ENCODE measurements around the gene TMEM259. TPM values are rescaled to one million over a fixed set of nuclear protein-coding genes. Genes with fewer than 3 reads are reported as not detected.

Gene TMEM259
- total RNA-seq, 2 experiments from 2014 or later = 231 to 235 TPM

GRCh38 chr19:995051-995827 is 25.7 kb downstream of the TMEM259 start:
- ATAC-seq (ENCODE audit: low read depth) = no peak
- DNase-seq = no peak
- no peaks in the 10 kb centered on the region for H3K9me3 Mint-ChIP-seq
- no peak overlapping the region for H3K27ac Mint-ChIP-seq
- POLR2A ChIA-PET = interaction anchor here (1.8 kb wide), 1 partner anchor 11 kb away, joined by 6 read pairs; the partner anchor contains the start of gene WDR18
- peaks cover 35% of the 10 kb centered on the region for H3K27me3 Mint-ChIP-seq
- peaks cover 3% of the 10 kb centered on the region for H3K36me3 Mint-ChIP-seq
- no peak overlapping the region for H3K4me3 Mint-ChIP-seq
- H3K4me1 Mint-ChIP-seq = peaks cover 7% of the 10 kb centered on the region

GRCh38 chr19:994516-994915 is 26.4 kb downstream of the TMEM259 start:
- no peak overlapping the region for H3K4me3 Mint-ChIP-seq
- no peak overlapping the region for H3K27ac Mint-ChIP-seq

GRCh38 chr19:993831-994393 is 27.0 kb downstream of the TMEM259 start:
- H3K36me3 Mint-ChIP-seq = peaks cover 3% of the 10 kb centered on the region
- DNase-seq (no peak), ATAC-seq (ENCODE audit: low read depth) (no peak)
- no peaks in the 10 kb centered on the region for H3K9me3 Mint-ChIP-seq
- no peak overlapping the region for H3K4me3 Mint-ChIP-seq
- peaks cover 7% of the 10 kb centered on the region for H3K4me1 Mint-ChIP-seq
- no peak overlapping the region for H3K27ac Mint-ChIP-seq
- peaks cover 25% of the 10 kb centered on the region for H3K27me3 Mint-ChIP-seq
- POLR2A ChIA-PET = no interaction called here

More at GRCh38 chr19:994516-994915, 26.4 kb downstream of the TMEM259 start:
- peaks cover 3% of the 10 kb centered on the region for H3K36me3 Mint-ChIP-seq
- peaks cover 31% of the 10 kb centered on the region for H3K27me3 Mint-ChIP-seq
- H3K4me1 Mint-ChIP-seq = peaks cover 7% of the 10 kb centered on the region
- no peak for ATAC-seq (ENCODE audit: low read depth)
- no peak for DNase-seq
- POLR2A ChIA-PET = no interaction called here
- no peaks in the 10 kb centered on the region for H3K9me3 Mint-ChIP-seq

- H3K4me1 Mint-ChIP-seq = peaks cover 7% of the 10 kb centered on the region
- no peaks in the 10 kb centered on the region for H3K9me3 Mint-ChIP-seq
- peaks cover 3% of the 10 kb centered on the region for H3K36me3 Mint-ChIP-seq
- no peak overlapping the region for H3K27ac Mint-ChIP-seq
- no peak for DNase-seq
- H3K4me3 Mint-ChIP-seq = no peak overlapping the region
- H3K27me3 Mint-ChIP-seq = peaks cover 21% of the 10 kb centered on the region
- ATAC-seq (ENCODE audit: low read depth) = no peak
- POLR2A ChIA-PET = no interaction called here
Observed at GRCh38 chr19:993361-993830, 27.5 kb downstream of the TMEM259 start.

GRCh38 chr19:992670-993055 is 28.3 kb downstream of the TMEM259 start:
- H3K9me3 Mint-ChIP-seq = no peaks in the 10 kb centered on the region
- DNase-seq = no peak
- H3K4me1 Mint-ChIP-seq = peaks cover 7% of the 10 kb centered on the region
- no peak overlapping the region for H3K27ac Mint-ChIP-seq
- no peak overlapping the region for H3K4me3 Mint-ChIP-seq
- no peak for ATAC-seq (ENCODE audit: low read depth)
- POLR2A ChIA-PET = no interaction called here
- H3K27me3 Mint-ChIP-seq = peaks cover 13% of the 10 kb centered on the region
- peaks cover 3% of the 10 kb centered on the region for H3K36me3 Mint-ChIP-seq

GRCh38 chr19:991932-992669 is 28.8 kb downstream of the TMEM259 start:
- Mint-ChIP-seq H3K4me1 (peaks cover 7% of the 10 kb centered on the region), H3K27ac (no peak overlapping the region), H3K27me3 (peaks cover 9% of the 10 kb centered on the region), H3K36me3 (peaks cover 3% of the 10 kb centered on the region), H3K9me3 (no peaks in the 10 kb centered on the region), H3K4me3 (no peak overlapping the region)
- ATAC-seq (ENCODE audit: low read depth) (no peak), DNase-seq (no peak)
- POLR2A ChIA-PET = no interaction called here

GRCh38 chr19:991174-991931 is 29.6 kb downstream of the TMEM259 start:
- Mint-ChIP-seq H3K9me3 (no peaks in the 10 kb centered on the region), H3K36me3 (peaks cover 3% of the 10 kb centered on the region), H3K4me1 (peaks cover 2% of the 10 kb centered on the region), H3K4me3 (no peak overlapping the region), H3K27me3 (peaks cover 2% of the 10 kb centered on the region), H3K27ac (no peak overlapping the region)
- DNase-seq (no peak), ATAC-seq (ENCODE audit: low read depth) (peak; percentile 15)
- POLR2A ChIA-PET = no interaction called here

- POLR2A ChIA-PET = no interaction called here
- H3K4me3 Mint-ChIP-seq = no peak overlapping the region
- H3K27me3 Mint-ChIP-seq = no peaks in the 10 kb centered on the region
- no peak for ATAC-seq (ENCODE audit: low read depth)
- no peak for DNase-seq
- H3K4me1 Mint-ChIP-seq = peaks cover under 1% of the 10 kb centered on the region
- no peak overlapping the region for H3K27ac Mint-ChIP-seq
- no peaks in the 10 kb centered on the region for H3K9me3 Mint-ChIP-seq
- H3K36me3 Mint-ChIP-seq = peaks cover 3% of the 10 kb centered on the region
Observed at GRCh38 chr19:990746-991145, 30.2 kb downstream of the TMEM259 start.

GRCh38 chr19:990119-990571 is 30.8 kb downstream of the TMEM259 start:
- no peaks in the 10 kb centered on the region for H3K27me3 Mint-ChIP-seq
- H3K4me3 Mint-ChIP-seq = no peak overlapping the region
- peaks cover 4% of the 10 kb centered on the region for H3K4me1 Mint-ChIP-seq
- peaks cover 3% of the 10 kb centered on the region for H3K36me3 Mint-ChIP-seq
- POLR2A ChIA-PET = no interaction called here
- no peak overlapping the region for H3K27ac Mint-ChIP-seq
- no peak for DNase-seq
- no peaks in the 10 kb centered on the region for H3K9me3 Mint-ChIP-seq
- no peak for ATAC-seq (ENCODE audit: low read depth)

- Mint-ChIP-seq H3K4me3 (no peak overlapping the region), H3K4me1 (peaks cover 8% of the 10 kb centered on the region), H3K36me3 (peaks cover 3% of the 10 kb centered on the region), H3K27me3 (no peaks in the 10 kb centered on the region), H3K9me3 (no peaks in the 10 kb centered on the region), H3K27ac (no peak overlapping the region)
- ATAC-seq (ENCODE audit: low read depth) (peak; percentile 9), DNase-seq (no peak)
- POLR2A ChIA-PET = no interaction called here
Observed at GRCh38 chr19:989381-990081, 31.4 kb downstream of the TMEM259 start.

- POLR2A ChIA-PET = no interaction called here
- H3K4me3 Mint-ChIP-seq = no peak overlapping the region
- DNase-seq = no peak
- no peak for ATAC-seq (ENCODE audit: low read depth)
- no peak overlapping the region for H3K27ac Mint-ChIP-seq
- H3K4me1 Mint-ChIP-seq = peaks cover 8% of the 10 kb centered on the region
- no peaks in the 10 kb centered on the region for H3K9me3 Mint-ChIP-seq
- peaks cover 6% of the 10 kb centered on the region for H3K36me3 Mint-ChIP-seq
- no peaks in the 10 kb centered on the region for H3K27me3 Mint-ChIP-seq
Observed at GRCh38 chr19:988510-988909, 32.4 kb downstream of the TMEM259 start.

GRCh38 chr19:988081-988480 is 32.8 kb downstream of the TMEM259 start:
- no peak for ATAC-seq (ENCODE audit: low read depth)
- H3K27me3 Mint-ChIP-seq = no peaks in the 10 kb centered on the region
- no peaks in the 10 kb centered on the region for H3K9me3 Mint-ChIP-seq
- peaks cover 6% of the 10 kb centered on the region for H3K36me3 Mint-ChIP-seq
- H3K4me1 Mint-ChIP-seq = peaks cover 8% of the 10 kb centered on the region
- peak overlapping the region; percentile 32 for H3K27ac Mint-ChIP-seq
- no peak overlapping the region for H3K4me3 Mint-ChIP-seq
- no peak for DNase-seq
- POLR2A ChIA-PET = no interaction called here

- no peaks in the 10 kb centered on the region for H3K9me3 Mint-ChIP-seq
- H3K36me3 Mint-ChIP-seq = peaks cover 6% of the 10 kb centered on the region
- H3K27me3 Mint-ChIP-seq = no peaks in the 10 kb centered on the region
- POLR2A ChIA-PET = no interaction called here
- H3K4me1 Mint-ChIP-seq = peaks cover 8% of the 10 kb centered on the region
- H3K27ac Mint-ChIP-seq = peak overlapping the region; percentile 50
- DNase-seq (no peak), ATAC-seq (ENCODE audit: low read depth) (no peak)
- no peak overlapping the region for H3K4me3 Mint-ChIP-seq
Observed at GRCh38 chr19:986083-986482, 34.8 kb downstream of the TMEM259 start.

Data from activated naive CD8-positive, alpha-beta T cell treated with anti-CD3 and anti-CD28 coated beads, Interleukin-2, amount 10 ng/mL, durations not matched to agents 7 days and 5 days (primary cell).